GM18858 (cell line): ENCODE data around the gene SCN1B.

ENCODE experiments used
- ATAC-seq: cut with Tn5 transposase; IDR thresholded peaks from one replicate; pipeline ENCODE4 v1.9.1; 2021; ENCODE audit not compliant: unreplicated experiment

The SCN1B gene

DNA sequence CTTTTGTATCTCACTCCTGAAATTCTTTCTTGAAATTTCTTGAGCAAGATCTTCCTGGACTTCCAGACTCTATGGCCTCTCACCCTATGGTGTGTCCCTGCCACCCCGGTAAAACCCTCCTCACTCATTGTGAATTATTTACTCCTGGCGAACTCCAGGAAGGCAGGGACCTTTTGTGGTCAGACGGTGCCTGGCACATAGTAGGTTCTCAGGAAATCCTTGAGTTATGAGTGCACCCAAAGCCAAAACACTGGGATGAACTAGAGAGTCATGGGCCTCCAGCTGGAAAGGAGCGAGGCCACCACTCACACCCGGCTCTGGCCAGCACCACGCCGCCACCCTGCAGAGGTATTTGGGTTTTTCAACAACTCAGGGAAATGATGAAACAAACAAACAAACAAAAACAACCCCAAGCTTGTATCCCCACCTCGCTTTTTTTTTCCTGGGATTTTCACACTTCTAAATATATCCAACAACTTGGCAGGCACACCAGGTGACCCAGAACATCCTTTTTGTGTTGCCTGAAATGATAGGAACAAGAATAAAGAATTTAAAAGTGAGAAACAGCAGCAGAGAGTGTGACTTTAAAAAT is 22.4 kb downstream of the SCN1B start:
- ATAC-seq, result no peak

DNA sequence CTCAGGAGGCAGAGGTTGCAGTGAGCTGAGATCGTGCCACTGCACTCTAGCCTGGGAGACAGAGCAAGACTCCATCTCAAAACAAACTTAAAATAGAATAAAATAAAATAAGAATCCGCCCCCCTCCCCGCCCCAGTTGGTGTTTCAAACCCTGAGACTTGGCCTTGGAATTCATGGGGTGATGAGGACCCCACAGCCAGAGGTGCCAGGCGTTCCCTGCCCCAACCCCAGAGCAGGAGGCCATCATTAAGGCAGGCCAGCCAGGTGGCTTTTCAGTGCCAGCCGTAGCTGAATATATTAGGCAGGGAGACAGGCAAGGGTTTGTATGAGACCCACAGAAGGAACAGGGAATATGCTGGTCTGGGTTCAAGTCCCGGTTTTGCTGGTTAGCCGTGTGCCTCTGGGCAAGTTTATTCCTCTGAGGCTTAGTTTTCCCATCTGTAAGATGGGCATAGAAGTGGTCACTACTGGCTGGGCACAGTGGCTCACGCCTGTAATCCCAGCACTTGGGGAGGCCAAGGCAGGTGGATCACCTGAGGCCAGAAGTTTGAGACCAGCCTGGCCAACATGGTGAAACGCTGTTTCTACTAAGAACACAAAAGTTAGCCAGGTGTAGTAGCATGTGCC is 23.5 kb downstream of the SCN1B start:
- no peak for ATAC-seq

DNA sequence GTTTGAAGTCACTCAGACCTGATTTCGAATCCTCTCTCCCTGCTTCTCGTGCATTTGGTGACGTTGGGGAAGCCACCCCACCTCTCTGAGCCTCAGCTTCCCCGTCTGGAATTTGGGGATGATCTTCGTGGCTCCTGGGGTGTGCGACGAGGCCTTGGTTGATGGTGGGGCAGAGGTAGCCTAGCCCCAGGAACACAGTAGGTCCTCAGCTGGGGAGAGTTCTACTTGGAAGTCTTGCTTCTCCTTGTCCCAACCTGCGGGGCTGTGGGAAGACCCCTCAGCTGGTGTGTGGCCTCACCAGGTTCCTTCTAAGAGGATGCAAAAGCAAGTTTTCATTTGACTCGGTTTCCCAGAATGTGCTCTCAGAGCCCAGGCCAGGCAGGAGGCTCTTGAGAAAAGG is 24.4 kb downstream of the SCN1B start:
- no peak for ATAC-seq

DNA sequence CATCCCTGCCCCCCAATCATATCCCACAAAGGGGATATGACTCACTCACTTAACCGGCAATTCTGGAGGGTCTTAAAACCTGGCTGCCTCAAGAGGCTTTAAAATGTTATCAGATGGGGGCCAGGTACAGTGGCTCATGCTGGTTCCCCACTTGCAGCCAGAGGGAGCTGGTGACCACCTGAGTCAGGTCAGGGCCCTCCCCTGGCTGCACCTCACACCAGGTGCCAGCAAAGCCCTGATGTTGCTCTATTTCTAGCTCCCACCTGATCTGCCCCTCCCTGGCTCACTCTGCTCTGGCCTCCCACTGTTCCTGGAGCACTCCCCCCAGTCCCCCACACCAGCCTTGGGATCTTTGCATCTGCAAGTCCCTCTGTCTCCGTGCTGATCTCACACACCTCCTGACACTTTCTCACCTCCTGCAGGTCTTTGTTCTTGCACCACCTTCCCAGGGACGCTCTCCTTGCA is 25.5 kb downstream of the SCN1B start:
- no peak for ATAC-seq

DNA sequence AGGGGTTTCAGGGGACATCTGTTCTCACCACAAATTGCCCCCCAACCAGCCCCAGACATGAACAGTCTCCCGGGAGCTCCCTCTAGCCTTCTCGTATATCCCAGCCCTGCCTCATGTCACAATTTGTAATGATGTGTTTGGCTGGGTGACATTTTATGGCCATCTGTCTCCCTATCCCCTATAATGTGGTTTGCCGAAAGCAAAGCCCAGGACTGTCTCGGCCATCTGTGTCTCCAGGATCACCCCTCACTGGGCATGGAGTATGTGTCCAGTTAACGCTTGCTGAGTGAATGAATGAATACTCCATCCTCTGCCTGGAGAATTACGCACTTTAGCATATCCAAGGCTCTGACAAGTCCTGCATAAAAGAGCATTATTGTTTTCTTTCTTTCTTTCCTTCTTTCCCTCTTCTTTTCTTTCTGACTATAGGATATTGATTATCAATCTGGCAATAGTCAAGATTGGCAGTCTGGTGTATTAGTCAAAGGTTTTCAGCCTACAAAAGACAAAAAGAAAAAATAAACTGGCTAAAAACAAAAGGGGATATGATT is 26.3 kb downstream of the SCN1B start:
- no peak for ATAC-seq

DNA sequence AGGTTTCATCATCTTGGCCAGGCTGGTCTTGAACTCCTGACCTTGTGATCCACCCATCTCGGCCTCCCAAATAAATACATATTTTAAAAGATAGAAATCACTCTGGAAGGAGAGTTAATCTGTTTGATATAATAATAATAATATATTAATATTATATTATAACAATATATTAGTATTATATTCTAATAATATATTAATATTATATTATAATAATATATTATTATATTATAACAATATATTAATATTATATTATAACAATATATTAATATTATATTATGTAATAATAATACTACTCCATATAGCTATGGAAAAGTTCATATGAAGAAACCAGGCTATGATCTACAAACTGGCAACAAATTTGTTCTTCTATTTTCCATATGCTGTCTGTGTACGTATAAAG is 28.1 kb downstream of the SCN1B start:
- ATAC-seq, result no peak

DNA sequence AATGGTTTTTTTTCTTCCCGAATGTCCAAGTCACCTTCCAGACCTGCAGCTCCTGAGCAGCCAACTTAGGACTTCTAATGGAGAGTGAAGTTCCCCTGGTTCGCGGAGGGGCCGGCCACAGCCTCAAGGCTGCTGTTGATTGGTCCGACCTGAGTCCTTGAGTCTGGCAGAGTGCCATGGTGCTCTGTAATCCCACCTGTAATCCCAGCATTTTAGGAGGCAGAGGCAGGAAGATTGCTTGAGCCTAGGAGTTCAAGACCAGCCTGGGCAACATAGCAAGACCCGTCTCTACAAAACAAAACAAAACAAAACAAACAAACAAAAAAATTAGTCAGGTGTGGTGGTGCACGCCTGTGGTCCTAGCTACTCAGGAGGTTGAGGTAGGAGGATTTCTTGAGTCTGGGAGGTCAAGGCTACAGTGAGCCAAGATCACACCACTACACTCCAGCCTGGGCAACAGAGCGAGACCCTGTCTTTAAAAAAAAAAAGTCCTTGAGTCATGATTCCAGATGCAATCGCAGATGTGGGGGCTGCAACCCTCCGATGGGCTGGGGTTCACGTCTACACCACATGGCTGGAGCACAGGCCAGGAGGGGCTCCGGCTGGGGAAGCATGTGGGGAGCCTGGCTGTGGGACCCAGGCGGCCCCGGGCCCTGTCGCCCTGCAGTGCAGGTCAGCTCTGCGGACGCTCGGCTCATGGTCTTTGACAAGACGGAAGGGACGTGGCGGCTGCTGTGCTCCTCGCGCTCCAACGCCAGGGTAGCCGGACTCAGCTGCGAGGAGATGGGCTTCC is 28.9 kb downstream of the SCN1B start:
- ATAC-seq, result no peak

DNA sequence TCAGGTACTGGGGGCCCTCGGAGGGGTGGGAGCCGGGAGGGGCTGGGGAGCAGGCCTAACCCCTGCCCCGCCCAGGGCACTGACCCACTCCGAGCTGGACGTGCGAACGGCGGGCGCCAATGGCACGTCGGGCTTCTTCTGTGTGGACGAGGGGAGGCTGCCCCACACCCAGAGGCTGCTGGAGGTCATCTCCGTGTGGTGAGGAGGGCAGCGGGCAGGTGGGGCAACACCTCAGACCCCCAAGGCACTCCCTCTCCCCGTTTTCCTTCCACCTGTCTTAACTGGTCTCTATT is 29.5 kb downstream of the SCN1B start:
- no peak for ATAC-seq

DNA sequence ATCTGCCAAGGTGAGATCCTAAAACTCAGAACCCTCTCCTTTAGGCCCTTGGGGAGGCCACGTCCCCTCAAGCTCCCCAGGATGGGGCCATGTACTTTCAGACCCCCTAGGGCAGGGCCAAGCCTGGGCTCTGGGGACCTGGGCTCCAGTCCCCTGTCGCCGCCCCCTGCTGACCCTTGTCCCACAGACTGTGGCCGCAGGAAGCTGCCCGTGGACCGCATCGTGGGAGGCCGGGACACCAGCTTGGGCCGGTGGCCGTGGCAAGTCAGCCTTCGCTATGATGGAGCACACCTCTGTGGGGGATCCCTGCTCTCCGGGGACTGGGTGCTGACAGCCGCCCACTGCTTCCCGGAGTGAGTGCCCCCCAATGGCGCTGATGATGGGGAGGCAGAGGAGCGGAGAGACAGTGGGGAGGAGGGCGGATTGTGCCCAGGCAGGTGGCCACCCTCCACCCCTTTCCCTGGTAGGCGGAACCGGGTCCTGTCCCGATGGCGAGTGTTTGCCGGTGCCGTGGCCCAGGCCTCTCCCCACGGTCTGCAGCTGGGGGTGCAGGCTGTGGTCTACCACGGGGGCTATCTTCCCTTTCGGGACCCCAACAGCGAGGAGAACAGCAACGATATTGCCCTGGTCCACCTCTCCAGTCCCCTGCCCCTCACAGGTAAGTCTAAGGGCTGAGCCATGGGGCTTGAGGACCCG is 30.0 kb downstream of the SCN1B start:
- ATAC-seq, result no peak

DNA sequence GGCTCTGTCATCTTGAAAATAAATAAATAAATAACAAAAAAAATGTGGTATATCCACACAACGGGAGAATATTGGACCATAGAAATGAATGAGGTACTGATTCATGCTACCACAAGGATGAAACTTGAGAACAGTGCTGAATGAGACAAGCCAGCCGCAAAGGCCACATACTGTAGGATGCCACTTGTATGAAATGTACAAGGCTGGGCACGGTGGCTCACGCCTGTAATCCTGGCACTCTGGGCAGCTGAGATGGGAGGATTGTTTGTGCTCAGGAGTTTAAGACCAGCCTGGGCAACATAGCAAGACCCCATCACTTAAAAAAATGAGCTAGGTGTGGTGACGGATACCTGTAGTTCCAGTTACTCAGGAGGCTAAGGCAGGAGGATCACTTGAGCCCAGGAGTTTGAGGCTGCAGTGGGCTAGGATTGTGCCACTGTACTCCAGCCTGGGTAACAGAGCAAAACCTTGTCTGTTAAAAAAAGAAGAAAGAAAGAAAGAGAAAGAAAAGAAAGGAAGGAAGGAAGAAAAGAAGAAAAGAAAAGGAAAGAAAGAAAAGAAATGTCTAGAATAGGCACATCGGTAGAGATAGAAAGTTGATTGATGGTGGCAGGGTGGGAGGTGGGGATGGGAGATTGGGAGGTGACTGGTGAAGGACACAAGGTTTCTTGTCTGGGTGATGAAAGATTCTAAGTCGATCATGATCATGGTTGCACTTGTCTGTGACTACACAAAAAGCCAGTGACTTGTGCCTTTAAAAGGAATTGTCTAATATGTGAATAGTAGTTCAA is 31.5 kb downstream of the SCN1B start:
- no peak for ATAC-seq

DNA sequence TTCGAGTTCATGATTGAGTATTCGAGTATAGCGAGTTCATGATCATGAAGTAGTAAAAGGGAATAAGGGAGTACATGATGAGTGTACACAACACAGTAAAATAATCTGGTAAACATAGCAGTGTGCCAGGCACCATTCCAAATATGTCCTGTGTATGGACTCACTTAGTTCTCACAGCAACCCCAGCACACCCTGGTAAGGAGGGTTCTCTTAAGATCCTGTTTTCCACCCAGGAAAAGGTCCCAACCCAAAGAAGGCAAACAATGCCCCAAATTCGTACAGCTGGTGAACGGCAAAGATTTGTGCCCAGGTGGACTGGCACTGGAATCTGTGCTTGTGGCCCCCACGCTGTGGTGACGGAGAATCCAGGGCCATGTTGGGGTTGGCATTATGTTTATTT is 32.7 kb downstream of the SCN1B start:
- ATAC-seq, result no peak

DNA sequence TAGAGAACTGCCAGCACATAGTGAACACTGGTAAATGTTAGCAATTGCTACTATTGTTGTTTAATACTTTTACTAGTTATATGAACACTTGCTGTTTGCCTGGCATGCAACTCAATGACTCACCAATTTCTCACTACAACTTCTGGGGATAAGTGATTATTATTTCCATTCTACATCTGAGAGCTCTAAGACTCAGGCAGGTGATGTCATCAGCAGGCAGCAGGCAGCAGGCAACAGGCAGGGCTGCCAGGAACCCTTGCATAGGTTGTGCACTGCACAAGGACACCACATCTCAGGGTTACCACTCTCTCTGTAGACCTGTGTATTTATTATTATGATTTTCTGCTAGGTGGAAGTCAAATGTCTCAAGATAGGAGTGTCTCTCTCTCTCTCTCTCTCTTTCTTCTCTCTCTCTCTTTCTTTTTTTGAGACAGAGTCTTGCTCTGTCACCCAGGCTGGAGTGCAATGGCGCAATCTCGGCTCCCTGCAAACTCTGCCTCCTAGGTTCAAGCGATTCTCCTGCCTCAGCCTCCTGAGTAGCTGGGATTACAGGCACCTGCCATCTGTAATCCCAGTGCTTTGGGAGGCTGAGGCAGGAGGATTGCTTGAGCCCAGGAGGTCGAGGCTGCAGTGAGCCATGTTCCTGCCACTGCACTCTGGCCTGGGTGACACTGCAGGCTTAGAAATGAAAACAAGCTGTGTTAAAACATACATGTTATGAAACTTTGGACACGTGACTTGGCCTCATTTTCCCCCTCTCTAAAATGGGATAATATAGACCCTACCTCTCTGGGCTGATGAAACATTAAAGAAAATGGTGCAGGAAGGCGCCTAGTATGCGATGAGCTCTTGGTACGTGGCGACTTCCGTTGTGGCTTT is 33.9 kb downstream of the SCN1B start:
- no peak for ATAC-seq

DNA sequence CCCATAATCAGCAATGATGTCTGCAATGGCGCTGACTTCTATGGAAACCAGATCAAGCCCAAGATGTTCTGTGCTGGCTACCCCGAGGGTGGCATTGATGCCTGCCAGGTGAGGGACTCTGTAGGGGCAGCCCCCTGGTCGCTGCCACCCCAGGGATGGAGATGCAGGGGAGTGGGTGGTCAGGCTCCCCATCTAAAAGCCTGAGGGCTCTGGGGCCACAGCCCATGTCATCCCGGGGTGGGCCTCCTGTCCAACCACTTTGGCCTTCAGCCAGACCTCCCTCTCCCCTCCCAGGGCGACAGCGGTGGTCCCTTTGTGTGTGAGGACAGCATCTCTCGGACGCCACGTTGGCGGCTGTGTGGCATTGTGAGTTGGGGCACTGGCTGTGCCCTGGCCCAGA is 35.3 kb downstream of the SCN1B start:
- ATAC-seq, result no peak

DNA sequence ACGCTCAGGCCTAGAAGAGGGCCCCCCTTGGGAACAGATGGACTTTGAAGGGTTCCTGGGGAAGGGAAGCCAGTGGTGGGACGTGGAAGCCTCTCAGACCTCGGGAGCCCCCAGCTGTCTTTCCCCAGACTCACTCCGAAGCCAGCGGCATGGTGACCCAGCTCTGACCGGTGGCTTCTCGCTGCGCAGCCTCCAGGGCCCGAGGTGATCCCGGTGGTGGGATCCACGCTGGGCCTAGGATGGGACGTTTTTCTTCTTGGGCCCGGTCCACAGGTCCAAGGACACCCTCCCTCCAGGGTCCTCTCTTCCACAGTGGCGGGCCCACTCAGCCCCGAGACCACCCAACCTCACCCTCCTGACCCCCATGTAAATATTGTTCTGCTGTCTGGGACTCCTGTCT is 35.9 kb downstream of the SCN1B start:
- ATAC-seq, result no peak

DNA sequence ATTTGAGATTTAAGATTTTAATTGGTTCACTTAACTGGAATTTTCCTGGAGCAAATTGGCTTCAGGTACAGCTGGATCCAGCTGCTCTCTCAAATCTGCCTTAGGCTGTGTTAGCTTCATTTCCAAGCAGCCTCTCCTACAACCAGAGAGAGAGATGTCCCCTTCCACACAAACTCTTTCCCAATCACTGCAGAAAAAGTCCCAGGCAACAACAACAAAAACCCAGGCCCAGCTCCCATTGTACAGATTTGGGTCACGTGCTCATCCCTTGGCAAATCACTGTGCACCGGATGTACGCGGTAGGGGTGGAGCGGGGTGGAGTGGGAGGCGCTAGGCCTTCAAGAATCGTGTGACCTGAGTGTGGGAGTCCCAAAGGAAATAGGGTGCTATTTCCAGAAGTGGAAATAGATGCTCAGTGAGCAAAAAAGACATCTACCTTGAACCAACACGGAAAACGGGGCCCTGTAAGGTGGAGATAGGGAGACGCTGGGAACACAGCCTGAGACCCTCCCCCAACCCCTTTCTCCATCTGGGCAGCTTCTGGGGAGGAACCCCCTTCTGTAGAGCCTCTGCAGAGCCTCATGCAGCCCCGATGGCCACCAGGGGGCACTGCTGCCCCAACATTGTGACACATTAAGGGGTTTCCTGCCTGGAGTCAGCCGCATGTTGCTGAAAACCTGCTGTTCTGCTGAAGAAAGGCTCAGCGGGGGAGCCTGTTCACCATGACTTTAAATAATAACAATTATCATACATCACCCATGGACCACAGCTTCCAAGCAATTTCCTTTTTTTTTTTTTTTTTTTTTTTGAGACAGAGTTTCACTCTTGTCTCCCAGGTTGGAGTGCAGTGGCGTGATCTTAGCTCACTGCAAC is 36.7 kb downstream of the SCN1B start:
- ATAC-seq, result no peak

DNA sequence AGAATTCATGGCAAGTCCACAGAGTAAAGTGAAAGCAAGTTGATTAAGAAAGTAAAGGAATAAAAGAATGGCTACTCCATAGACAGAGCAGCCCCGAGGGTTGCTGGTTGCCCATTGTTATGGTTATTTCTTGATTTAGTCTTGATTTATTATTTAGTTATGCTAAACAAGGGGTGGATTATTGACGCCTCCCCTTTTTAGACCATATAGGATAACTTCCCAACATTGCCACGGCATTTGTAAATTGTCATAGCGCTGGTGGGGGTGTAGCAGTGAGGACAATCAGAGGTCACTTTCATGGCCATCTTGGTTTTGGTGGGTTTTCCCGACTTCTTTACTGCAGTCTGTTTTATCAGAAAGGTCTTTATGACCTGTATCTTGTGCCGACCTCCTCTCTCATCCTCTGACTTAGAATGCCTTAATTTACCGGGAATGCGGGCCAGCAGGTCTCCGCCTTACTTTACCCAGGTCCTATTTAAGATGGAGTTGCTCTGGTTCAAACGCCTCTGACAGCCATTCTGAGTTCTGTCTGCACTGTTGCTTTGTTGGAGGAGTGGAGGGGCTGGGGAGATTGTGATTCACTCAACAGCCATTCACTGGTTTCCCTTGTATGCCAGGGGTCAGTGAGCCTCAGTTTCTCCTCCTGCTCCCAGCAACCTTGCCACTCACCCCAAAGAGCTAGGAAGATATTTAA is 38.8 kb downstream of the SCN1B start:
- ATAC-seq, result no peak

DNA sequence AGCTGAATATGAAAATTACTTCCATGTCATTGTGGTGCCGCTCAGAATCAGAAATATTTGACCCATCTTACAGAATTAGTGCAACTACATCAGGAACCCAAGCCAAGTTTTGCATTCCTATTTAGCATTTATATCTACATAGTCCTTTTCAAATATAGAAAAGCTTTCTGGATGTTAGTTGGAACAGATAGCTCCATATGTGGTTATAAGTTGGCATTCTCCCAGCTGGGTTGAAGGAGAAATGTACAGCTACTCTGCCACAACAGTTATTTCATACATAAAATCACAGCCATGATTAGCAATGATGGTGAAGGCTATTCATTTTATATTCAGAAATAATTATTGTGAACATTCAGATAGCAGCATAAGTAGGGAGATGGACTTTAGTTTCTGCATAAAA is 39.4 kb downstream of the SCN1B start:
- no peak for ATAC-seq

DNA sequence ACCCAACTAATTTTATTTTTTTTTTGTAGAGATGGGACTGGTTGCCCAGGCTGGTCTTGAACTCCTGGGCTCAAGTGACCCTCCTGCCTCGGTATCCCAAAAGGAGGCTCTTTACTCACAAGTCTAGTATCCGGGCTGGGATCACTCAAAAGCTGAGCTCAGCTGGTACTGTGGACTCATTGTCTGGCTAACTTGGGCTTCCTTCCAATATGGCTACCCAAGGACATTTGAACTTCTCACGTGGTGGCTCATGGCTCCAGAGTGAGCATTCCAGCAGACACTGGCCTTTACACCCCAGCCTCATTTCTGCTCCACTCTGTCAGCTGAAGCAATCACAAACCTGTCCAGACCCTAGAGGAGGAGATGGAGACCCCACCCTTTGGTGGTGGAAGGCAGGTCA is 40.2 kb downstream of the SCN1B start:
- no peak for ATAC-seq
